ENCODE measurements around the gene ZBTB9.

The ZBTB9 gene

DNA sequence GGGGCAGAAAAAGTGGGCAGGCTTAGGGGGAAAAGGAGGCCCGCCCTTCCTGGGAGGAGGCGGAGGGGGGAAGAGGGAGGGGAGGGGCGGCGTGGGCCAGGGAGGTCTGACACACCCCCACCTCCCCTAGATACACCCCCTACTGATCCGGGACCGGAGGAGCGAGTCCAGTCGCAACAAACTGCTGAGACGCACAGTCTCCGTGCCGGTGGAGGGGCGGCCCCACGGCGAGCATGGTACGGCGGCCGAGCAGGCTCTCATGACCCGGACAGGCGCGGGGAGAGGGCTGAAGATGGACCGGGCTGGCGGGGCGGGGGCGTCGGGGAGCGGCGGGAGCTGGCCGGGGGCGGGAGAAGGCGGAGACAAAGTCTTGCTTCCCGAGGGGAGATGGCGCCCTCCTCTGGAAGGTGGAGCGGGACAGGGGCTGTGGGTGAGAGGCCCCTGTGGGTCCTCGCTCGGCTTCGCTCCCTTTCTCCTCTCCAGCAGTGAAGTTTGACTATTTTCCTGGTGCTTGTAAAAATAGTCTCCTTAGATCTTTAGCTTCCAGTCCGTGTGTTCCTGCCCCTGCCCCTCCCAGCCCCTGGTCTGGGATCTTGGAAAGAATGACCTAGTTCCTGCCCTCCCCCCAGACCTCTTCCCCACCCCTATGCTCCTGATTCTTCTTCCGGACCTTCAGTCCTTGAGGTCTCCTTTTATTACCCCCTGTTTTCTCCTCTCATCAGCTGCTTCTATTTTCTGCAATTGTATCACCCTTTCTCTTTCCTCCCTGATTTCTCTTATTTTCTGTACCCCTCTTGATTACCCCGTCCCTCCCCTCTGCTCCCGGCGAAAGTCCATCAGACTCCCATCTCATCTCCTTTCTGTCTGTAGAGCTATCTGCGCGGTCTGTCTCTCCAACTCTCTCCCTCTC lies 28.5 kb upstream of the ZBTB9 start:
- peak; percentile 89 for DNase-seq (ENCODE audit: low read depth)
- peak overlapping the region; percentile 73 for H3K4me3 ChIP-seq (ENCODE audit: low read depth, low read length)
- TF ChIP-seq, protein P1, sequence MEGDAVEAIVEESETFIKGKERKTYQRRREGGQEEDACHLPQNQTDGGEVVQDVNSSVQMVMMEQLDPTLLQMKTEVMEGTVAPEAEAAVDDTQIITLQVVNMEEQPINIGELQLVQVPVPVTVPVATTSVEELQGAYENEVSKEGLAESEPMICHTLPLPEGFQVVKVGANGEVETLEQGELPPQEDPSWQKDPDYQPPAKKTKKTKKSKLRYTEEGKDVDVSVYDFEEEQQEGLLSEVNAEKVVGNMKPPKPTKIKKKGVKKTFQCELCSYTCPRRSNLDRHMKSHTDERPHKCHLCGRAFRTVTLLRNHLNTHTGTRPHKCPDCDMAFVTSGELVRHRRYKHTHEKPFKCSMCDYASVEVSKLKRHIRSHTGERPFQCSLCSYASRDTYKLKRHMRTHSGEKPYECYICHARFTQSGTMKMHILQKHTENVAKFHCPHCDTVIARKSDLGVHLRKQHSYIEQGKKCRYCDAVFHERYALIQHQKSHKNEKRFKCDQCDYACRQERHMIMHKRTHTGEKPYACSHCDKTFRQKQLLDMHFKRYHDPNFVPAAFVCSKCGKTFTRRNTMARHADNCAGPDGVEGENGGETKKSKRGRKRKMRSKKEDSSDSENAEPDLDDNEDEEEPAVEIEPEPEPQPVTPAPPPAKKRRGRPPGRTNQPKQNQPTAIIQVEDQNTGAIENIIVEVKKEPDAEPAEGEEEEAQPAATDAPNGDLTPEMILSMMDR (IDR thresholded peaks at IDR 0.05; ENCODE audit: insufficient read depth, low read depth, low read length, missing control alignments), result peak; percentile 68

DNA sequence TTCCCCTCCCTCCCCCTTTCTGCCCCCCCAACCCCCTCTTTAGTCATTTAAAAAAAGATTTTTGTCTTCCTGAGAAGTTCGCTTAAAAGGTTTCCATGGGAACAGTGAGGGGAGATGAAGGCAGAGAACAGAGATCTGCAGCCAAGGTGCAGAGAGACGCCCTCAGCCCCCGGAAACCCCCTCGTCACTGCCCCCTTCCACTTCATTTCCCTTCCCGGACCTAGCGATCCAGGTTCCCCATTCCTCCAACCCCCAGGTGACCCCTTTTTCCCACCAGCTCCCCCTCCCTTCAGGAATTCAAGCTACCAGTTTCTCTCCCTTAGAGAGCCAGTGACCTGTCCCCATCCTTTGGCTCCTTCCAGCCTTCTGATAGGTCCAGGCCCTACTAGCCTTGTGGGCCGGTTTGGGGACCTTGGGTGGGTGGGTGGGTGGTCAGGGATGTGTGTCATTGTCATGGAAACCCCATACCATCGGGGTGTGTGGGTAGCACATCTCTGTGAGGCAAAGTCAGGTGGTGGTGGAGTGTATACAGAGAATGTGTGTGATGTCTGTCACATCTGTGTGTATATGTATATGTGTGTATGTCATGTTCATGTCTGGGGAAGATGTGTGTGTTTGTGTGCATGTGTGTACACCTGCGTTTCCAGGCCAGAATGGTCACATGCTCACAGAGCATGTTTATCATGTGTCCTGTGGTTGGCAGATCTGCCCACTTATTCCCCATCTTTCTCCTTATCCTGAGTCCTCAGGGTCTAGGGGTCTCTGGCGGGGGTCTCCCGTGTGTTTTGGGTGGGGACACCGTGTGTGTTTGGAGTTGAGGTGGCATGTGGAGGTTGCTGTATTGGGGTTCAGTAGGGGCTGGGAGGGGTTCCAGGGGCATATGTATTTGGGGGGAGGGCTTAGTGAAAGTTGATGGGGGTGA lies 27.5 kb upstream of the ZBTB9 start:
- DNase-seq (ENCODE audit: low read depth), result peak; percentile 36
- peak overlapping the region; percentile 73 for H3K4me3 ChIP-seq (ENCODE audit: low read depth, low read length)
- TF ChIP-seq, protein P1 (IDR thresholded peaks at IDR 0.05; ENCODE audit: insufficient read depth, low read depth, low read length, missing control alignments), result no peak

DNA sequence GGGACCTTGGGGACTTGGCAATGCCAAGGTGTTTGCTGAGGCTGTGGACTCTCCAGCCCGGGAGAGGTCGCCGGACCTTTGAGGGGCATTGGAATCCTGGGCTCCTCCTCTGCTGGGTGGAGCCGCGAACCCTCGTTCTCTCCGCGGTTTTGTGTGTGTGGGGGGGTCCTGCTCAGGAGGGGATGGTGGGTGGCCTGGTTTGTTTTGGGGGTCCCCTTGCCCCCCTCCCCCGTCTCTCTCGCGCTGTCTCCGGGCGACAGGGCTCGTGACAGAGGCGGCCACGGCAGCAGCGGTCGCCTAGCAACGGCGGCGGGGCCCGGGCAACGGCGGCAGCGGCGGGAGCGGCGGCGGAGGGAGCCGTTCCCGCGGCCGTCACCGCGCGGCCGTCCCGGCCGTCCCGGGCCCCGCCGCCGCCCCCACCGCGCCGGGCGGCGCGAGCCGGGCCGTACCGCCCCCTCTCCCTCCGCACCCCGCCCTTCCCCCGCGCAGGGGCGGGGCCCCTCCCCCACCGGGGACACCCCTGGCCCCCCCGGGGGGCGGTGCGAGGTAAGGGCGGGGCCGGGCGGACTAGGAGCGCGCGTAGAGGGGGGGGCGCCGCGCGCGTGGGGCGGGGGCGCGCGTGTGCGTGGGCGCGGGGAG lies 26.7 kb upstream of the ZBTB9 start:
- peak; percentile 41 for DNase-seq (ENCODE audit: low read depth)
- peak overlapping the region; percentile 68 for H3K4me3 ChIP-seq (ENCODE audit: low read depth, low read length)
- TF ChIP-seq, protein P1 (IDR thresholded peaks at IDR 0.05; ENCODE audit: insufficient read depth, low read depth, low read length, missing control alignments), result no peak

DNA sequence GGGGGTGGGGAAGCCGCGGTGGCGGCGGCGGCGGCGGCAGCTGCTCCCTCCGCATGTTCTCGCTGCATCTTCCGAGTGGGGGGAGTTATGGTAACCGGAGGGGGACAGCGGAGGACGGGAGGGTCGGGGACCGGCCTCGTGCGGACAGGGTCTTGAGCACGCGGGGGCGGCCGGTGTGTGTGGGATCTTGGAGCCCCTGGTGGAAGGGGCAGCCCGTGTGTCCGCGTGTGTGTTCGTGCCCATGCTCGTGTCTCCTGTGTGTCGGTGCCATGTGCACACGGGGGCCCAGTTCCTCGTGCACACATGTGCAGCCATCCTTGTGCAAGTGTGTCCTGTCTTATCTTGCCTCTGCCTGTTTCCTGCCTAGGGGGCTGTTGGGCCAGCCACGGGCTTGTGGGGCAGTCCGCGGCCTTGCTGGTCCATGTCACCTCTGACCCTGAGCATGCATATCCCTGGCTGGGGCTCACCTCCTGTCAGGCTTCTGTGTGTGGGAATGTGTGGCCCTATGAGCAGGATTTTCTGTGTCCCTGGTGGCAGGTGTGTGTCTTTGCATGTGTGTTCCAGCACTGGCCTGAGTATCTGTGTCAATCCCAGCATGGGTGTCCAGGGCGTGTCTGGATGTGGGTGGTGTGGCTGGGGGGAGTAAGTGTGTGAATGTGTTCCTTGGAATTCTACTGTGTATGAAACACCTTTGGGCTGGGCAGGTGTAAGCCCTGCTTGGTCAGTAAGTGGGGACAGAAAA lies 26.0 kb upstream of the ZBTB9 start:
- peak overlapping the region; percentile 52 for H3K4me3 ChIP-seq (ENCODE audit: low read depth, low read length)
- DNase-seq (ENCODE audit: low read depth), result peak; percentile 65
- TF ChIP-seq, protein P1 (IDR thresholded peaks at IDR 0.05; ENCODE audit: insufficient read depth, low read depth, low read length, missing control alignments), result peak; percentile 58

DNA sequence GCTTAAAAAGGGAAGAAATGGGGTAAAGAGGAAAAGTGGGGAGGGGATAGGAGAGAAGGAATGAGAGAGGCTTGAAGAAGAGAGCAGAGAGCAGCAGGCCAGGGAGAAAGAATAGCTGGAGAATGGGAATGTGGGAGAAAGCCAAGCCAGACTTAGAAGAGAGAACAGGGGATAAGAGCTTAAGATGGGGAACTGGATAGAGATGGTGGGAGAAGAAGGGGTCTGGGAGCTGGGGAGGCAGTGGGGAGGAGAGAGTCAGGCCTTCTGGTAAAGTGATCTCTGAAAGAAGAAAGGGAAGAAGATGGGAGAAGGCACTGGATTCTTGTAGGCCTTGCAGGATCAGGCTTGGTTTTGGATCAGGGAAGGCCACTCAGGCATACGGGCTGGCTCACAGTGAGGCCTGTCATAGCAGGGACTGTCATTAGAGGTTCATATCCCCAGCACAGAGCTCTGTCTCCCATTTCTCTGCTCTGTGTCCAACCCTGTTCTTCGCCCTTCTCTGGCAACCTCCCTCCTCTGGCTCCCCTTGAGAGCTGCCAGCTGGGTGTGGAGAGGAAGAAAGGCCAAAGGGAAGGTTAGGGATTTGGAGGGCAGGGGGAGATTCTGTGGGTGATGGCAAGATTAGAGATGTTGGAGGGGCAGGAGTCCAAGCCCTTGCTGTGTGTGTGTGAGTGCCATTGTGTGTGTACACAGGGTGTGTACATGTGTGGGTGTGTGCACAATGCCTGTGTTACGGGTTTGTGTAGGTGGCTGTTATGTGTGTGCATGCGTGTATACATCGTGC lies 25.2 kb upstream of the ZBTB9 start:
- H3K4me3 ChIP-seq (ENCODE audit: low read depth, low read length), result no peak overlapping the region
- DNase-seq (ENCODE audit: low read depth), result no peak
- TF ChIP-seq, protein P1 (IDR thresholded peaks at IDR 0.05; ENCODE audit: insufficient read depth, low read depth, low read length, missing control alignments), result no peak

Measured in GM12865 (cell line).